ENCODE data around the gene ABHD10.

Gene ABHD10

DNA sequence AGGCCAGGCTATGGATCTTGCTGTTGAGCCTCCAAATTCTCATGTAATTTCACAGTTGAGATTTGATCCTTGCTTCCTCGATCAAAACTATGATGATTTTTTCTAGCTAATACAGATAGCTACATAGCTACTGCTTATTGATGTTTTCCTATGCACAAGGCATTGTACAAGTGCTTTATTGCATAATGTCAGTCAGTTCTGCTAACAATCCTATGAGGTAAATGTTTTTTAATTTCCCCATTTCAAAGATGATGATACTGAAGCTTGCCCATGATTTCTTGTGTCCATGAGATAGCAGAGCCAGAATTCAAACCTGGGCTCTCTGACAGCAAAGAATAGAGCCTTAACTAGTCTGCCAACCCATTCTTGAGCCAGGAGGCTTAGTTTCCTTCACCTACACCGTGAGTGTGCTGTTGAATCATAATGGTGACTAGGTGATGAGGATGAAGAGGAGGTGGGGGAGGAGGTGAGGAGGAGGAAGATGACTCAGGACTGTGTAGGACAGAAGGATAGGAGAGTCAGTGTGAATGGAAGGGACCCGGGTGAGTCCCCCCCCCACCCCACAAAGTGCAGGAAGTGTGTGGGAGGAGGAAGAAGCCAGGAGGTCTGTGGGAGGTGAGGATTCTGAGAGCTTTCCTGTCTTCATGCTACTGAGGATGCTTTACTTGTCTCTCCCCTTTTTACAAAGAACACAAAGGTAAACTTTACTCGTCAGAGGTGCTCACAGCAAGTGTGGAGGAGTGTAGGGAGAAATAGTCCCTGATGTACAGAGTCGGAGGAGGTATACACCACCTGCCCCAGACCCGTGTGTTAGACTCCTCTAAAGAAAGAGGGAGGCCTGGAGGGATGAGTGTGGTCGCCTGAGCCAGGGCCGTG, 23.5 kb downstream of the ABHD10 start:
- DNase-seq = no peak

DNA sequence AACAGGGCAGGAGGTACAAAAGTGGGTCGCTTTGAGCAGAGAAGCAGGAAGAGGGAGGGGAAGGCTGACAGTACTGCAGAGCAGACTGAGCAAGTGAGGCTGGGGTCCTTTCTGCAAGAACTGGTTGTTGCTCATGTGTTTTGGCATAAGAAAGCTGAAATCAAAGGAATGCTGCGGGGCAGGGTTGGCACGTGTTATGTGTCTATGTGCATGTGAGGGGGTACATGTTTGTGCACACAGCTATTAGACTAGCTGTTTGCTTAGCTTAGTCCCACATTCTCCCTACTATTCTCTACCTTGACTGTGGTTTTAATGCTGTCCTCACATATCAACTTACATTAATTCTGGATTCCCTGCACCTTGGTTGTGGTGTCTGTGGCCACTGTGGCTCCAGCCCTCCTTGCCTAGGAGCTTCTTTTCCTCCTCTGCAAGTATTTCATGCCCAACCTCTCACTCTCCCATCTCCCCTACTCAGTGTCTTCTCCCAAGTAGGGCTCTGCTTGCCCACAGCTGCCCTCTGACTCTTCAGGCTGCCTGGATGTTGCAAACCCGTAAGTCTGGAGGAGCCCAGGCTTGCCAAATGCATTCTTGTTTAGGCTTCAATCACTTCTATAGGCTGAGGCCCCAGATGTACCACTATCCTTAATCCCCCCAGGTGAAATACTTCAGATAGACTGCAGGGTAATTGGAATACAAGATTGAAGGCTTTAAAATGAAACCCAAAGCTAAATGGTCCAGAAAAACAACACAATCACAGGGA, 24.7 kb downstream of the ABHD10 start:
- no peak for DNase-seq

- no peak for DNase-seq
Observed at GRCh38 chr3:112004187-112004586, 25.4 kb downstream of the ABHD10 start.

- DNase-seq = no peak
Observed at GRCh38 chr3:112004669-112005068, 25.8 kb downstream of the ABHD10 start.

GRCh38 chr3:112005091-112005672, 26.4 kb downstream of the ABHD10 start:
- no peak for DNase-seq

DNA sequence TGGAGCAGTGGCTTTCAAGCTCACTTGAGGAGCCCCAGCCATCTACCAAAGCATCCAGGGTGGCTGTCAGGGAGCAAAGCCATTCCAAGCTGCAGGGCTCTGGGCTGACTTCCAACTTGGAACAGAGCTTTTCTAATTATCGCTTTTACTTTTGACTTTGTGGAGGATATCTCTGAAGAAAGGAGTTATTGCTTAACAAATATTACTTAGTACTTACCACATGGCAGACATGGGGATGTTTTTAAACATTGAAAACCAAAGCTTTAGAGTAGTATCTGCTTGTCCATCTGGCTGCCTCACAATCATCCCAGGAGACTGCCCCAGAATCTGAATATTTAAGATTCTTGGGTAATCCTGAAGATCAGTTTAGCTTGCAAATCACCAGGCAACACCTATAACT, 28.8 kb downstream of the ABHD10 start:
- no peak for DNase-seq

DNA sequence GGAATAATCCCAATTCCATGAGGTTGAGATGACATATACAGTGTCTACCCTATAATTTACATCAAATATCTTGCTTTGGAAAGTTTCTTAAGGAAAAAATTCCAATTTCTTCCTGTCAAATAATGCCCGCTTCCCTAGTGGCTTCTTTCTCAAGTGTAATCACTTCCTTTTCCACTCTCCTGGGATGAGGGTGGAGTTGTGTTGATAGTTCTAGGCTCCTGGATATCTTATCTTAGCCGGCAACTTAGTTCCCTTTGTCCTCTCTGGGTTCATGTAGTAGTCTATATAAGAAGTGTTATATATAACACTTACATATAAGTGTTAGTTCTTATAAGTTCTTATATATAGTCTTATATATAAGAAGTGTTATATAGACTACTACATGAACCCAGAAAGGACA, 30.8 kb downstream of the ABHD10 start:
- DNase-seq = no peak

GRCh38 chr3:112010636-112011035, 31.8 kb downstream of the ABHD10 start:
- DNase-seq = no peak

DNA sequence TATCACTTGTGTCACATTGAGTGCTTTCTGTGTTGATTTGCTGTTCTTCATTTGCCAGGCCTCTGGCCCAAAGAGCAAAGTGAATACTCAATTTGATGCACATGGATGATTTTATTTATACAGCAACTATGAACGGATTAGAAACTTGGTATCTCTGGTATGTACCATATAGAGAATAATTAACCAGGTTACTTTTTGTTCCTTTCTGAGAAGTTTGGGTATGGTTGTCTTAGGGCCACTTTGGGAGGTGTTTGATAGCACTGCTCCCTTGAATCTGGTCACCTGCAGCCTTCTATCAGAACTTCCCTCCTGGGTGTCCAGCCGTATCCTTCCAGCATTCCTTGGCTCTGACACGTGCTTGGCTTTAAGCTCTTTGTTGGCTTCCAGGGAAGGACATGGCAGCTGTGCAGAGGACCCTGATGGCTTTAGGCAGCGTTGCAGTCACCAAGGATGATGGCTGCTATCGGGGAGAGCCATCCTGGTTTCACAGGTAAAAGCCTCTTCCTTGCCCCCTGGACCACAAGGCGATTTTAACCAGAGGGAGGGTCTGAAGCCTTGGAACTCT, 32.6 kb downstream of the ABHD10 start:
- no peak for DNase-seq

GRCh38 chr3:112012205-112012992, 33.6 kb downstream of the ABHD10 start:
- DNase-seq = no peak

GRCh38 chr3:112013058-112013783, 34.4 kb downstream of the ABHD10 start:
- peak; percentile 84 for DNase-seq

GRCh38 chr3:112013784-112014143, 34.9 kb downstream of the ABHD10 start:
- DNase-seq = no peak

DNA sequence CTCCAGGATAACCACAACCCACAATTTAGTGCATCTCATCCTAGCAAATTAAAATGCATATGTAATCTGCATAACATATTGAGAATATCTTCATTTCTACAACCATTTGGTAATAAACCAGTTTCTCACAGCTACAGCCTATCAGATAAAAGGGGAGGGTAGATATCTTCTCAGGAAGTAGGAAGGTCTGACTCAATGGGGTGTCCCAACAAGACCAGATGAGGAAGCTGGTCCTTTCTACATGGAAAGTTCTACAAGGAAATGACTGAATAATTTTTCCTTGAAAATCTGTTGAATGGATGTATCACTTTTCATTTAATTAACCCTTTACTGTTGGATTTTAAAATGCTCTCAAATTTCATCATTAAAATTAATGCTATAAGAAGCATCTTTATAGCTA, 38.3 kb downstream of the ABHD10 start:
- DNase-seq = no peak

DNA sequence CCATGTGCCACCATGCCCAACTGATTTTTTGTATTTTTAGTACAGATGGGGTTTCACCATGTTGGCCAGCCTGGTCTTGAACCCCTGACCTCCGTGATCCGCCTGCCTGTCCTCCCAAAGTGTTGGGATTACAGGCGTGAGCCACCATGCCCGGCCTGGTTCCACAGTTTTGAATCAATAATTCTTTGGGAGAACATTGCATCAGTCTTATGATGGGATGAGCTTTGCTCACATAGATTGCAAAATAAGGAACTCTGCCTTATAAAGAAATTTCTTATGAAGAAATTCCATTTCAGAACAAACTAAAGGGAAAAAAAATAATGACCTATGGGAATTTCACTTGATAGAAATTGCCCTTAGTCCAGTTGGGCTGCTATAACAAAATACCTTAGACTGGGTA, 39.9 kb downstream of the ABHD10 start:
- no peak for DNase-seq

GRCh38 chr3:112019716-112020115, 40.9 kb downstream of the ABHD10 start:
- DNase-seq = no peak

DNA sequence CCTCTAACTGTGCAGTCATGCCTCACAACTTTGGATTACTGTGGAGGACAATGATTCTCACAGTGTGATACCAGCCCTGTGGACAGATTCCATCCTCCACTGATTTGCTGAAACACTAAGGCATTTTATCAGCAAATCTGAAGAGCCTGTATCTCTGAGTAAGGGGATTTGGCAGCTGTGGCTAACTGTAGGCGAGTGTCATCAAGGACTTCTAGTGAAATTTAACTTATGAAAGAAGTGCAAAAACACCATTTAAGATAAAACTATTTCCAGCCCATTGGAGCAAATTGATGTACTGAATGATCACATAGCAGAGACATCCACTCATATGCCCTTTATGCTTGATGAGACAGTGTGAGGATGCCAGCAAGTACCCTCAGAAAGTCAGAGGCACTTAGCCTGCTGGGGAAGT, 41.9 kb downstream of the ABHD10 start:
- no peak for DNase-seq

DNA sequence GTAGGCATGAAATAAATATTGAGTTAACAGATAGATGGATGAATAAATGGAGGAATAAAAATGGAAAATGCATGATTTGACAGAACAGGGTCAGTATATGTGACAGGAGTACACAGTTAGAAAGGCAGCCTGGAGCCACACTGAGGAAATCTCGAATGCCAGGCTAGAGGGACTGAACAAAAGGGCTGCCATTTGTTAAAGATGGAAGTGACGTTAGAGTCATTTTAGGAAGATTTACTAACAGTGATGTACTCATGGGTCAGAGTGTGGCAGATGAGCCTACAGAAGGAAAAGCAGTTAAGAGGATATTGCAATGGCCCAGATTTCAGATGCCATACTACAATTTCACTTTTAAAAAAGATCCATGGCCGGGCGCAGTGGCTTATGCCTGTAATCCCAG, 48.3 kb downstream of the ABHD10 start:
- no peak for DNase-seq

DNA sequence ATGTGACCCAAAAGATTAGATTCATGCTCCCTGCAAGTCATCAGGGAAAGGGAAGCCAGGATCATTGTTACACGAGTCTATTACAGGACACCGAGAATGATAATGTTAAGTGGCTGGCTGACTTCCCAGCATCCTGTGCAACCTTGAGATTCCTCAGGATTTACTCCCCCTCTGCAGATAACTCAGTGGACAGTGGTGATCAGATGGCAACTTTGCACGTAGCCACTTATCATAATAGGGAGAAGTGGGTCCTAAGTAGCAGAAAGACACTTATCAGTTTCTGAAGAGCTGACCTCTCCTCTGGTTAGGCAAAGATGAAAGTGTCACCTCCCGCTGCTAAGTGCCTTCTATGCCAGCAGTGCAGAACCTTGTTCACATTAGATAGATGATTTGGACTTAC, 49.0 kb downstream of the ABHD10 start:
- no peak for DNase-seq

DNA sequence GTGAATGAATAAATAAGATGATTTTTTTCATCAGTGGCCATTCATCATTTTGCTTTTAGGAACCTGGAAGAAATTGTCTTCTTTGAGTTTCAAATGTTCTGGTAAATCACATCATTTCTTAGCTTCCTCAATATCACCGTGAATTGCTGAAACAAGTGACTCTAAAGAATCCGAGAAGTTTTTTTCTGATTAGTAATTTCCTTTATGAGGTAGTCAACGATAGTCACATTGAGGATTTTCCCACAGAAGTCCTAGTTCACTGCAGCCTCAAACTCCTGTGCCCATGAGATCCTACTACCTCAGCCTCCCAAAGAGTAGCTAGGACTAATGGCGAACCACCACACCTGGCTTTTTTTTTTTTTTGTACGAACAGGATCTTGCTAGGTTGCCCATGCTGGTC, 52.1 kb downstream of the ABHD10 start:
- no peak for DNase-seq

- DNase-seq = no peak
Observed at GRCh38 chr3:112032098-112032731, 53.4 kb downstream of the ABHD10 start.

GRCh38 chr3:112034436-112034835, 55.6 kb downstream of the ABHD10 start, which contains the start of gene TMPRSS7:
TSS of gene TMPRSS7 (plus strand) at chr3:112034736. CDS start at chr3:112034846, 110 bp downstream.
- no peak for DNase-seq

Data from hematopoietic multipotent progenitor cell treated with erythropoietin and hydrocortisone succinate and interleukin-3 and kit ligand, for 6 days (in vitro differentiated cells).